ENCODE results near the gene SORCS3.
A peak's percentile ranks its signal among the peaks of the same experiment; 100 is the strongest.

DNA sequence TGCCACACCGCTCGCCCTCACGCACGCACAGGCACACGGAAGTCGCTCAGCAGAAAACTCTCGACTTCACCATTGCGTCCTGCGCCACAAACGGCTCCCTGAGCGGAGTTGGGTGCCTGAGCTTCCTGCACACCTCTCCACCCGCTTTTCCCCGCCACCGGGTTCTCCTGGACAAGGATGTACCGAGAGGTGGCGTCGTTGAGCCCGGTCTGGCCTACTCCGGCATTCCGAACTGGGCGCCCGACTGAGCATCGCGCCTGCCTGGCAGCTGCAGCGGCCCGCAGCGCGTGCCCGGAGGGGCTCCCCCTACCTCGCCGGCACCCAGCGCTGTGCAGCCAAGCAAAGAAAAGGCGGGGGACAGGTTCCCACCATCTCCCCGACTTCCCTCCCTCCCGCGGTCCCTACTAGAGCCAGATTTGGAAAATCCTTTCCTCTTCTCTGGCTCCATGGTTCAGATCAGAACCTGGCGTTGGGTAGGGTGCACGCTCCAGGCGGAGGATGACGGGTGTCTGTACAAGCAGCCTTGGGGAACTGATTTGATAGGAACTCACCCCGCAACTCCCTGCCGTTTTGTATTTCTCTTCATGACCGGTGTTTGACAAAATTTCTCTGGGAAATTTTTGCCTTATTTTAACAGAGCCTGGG, 1.7 kb downstream of the SORCS3 start:
- TF ChIP-seq EP300 (IDR thresholded peaks at IDR 0.05): no peak
- TF ChIP-seq, protein P1, sequence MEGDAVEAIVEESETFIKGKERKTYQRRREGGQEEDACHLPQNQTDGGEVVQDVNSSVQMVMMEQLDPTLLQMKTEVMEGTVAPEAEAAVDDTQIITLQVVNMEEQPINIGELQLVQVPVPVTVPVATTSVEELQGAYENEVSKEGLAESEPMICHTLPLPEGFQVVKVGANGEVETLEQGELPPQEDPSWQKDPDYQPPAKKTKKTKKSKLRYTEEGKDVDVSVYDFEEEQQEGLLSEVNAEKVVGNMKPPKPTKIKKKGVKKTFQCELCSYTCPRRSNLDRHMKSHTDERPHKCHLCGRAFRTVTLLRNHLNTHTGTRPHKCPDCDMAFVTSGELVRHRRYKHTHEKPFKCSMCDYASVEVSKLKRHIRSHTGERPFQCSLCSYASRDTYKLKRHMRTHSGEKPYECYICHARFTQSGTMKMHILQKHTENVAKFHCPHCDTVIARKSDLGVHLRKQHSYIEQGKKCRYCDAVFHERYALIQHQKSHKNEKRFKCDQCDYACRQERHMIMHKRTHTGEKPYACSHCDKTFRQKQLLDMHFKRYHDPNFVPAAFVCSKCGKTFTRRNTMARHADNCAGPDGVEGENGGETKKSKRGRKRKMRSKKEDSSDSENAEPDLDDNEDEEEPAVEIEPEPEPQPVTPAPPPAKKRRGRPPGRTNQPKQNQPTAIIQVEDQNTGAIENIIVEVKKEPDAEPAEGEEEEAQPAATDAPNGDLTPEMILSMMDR (IDR thresholded peaks at IDR 0.05): peak in 1 of 4 experiments; percentile 11

Measured in sigmoid colon (tissue), 4 donors.